Nasal cavity respiratory epithelium epithelial cell of viscerocranial mucosa (primary cell): ENCODE measurements around the gene IFT22. TPM values are rescaled to one million over a fixed set of nuclear protein-coding genes. Genes with fewer than 3 reads are reported as not detected.

Experiments used
- total RNA-seq: library from RNA; depleted of rRNA; stranded (reverse); fragments of >200 nt; gene quantifications from 2 replicates; pipeline ENCODE4 v1.2.3, GENCODE V29; 2014

IFT22 gene
- total RNA-seq = 6.8 and 16.3 TPM in 2 replicates

GRCh38 chr7:101321491-101322401 is at the start of gene IFT22:
Gene IFT22 (minus strand): TSS chr7:101321812. CDS start chr7:101321709, 103 bp downstream.

GRCh38 chr7:101362334-101363195 is 41.0 kb upstream of the IFT22 start, which contains the start of gene COL26A1:
Gene COL26A1 (plus strand): TSS chr7:101362875. CDS start chr7:101363033, 158 bp downstream.

Other genes with a start within 250 kb of the IFT22 start
- 5.1 and 20.1 TPM in 2 replicates for gene TRIM56, start 236.3 kb downstream of the IFT22 start, total RNA-seq
- gene SERPINE1, start 194.7 kb downstream of the IFT22 start, total RNA-seq = 18.5 and 176 TPM in 2 replicates
- gene AP1S1, start 167.3 kb downstream of the IFT22 start, total RNA-seq = 107 and 116 TPM in 2 replicates
- gene VGF, start 156.2 kb downstream of the IFT22 start, total RNA-seq = under 0.01 and 0.34 TPM in 2 replicates
- not detected in 2 replicates for gene NAT16, start 141.5 kb downstream of the IFT22 start, total RNA-seq
- gene MOGAT3, start 120.8 kb downstream of the IFT22 start, total RNA-seq = not detected in 2 replicates
- 33.5 and 74.0 TPM in 2 replicates for gene PLOD3, start 104.2 kb downstream of the IFT22 start, total RNA-seq
- 47.1 and 63.2 TPM in 2 replicates for gene ZNHIT1, start 103.6 kb downstream of the IFT22 start, total RNA-seq
- 2.4 and 5.1 TPM in 2 replicates for gene CLDN15, start 84.0 kb downstream of the IFT22 start, total RNA-seq
- 104 and 109 TPM in 2 replicates for gene FIS1, start 76.7 kb downstream of the IFT22 start, total RNA-seq
- not detected in 2 replicates for gene COL26A1, start 41.1 kb upstream of the IFT22 start, total RNA-seq